ENCODE results near the gene POLR2F.
A peak's percentile ranks its signal among the peaks of the same experiment; 100 is the strongest.

POLR2F gene

GRCh38 chr22:37998543-37998942 is 45.0 kb downstream of the POLR2F start:
- CTCF ChIA-PET, result interaction anchor here (1.6 kb wide), 1 partner anchor 33 kb away, joined by 5 read pairs; no protein-coding TSS in a partner anchor
- POLR2A ChIA-PET, result no interaction called here
- Histone ChIP-seq H3K4me1 (ENCODE audit: control insufficient read depth, insufficient read depth, low read length) (peaks cover 5% of the 10 kb centered on the region), H3K36me3 (ENCODE audit: control insufficient read depth in 2 of 2, insufficient read depth in 1 of 2, low read length in 2 of 2) (no peaks in the 10 kb centered on the region), H3K4me3 (ENCODE audit: low read depth, low read length) (no peak overlapping the region), H3K9me3 (ENCODE audit: control insufficient read depth, insufficient read depth, low read depth, low read length) (no peaks in the 10 kb centered on the region), H3K27ac (ENCODE audit: extremely low read depth, low read depth, low read length) (no peak overlapping the region)
- TF ChIP-seq TCF7L2 (IDR thresholded peaks at IDR 0.05; ENCODE audit: borderline replicate concordance, low read depth, low read length) (no peak), ZSCAN30 (tag by site-specific recombination; IDR thresholded peaks at IDR 0.05) (no peak), ZNF792 (tag by site-specific recombination; IDR thresholded peaks at IDR 0.05) (no peak), ZNF202 (tag by site-specific recombination; IDR thresholded peaks at IDR 0.05; ENCODE audit: borderline replicate concordance) (no peak), ZNF561 (tag by site-specific recombination; IDR thresholded peaks at IDR 0.05; ENCODE audit: borderline replicate concordance) (no peak), ZBTB20 (tag by site-specific recombination; IDR thresholded peaks at IDR 0.05) (no peak), ZNF174 (tag by site-specific recombination; IDR thresholded peaks at IDR 0.05) (no peak), ZNF112 (tag by site-specific recombination; IDR thresholded peaks at IDR 0.05) (no peak), ZNF214 (tag by site-specific recombination; IDR thresholded peaks at IDR 0.05; ENCODE audit: borderline replicate concordance) (no peak)

GRCh38 chr22:37999236-37999635 is 45.7 kb downstream of the POLR2F start:
- peaks cover 5% of the 10 kb centered on the region for H3K4me1 ChIP-seq (ENCODE audit: control insufficient read depth, insufficient read depth, low read length)
- TF ChIP-seq KLF1 (tag by site-specific recombination; IDR thresholded peaks at IDR 0.05) (peak; percentile 40; the same call in 1 of the 2 replicates), ZNF138 (tag by site-specific recombination; IDR thresholded peaks at IDR 0.05; ENCODE audit: borderline replicate concordance) (no peak)
- POLR2A ChIA-PET, result interaction anchor here (1.6 kb wide), 1 partner anchor 46 kb away, joined by 4 read pairs; the partner anchor contains the start of genes C22orf23 and POLR2F
- no peak overlapping the region for H3K4me3 ChIP-seq (ENCODE audit: low read depth, low read length)
- H3K27ac ChIP-seq (ENCODE audit: extremely low read depth, low read depth, low read length), result no peak overlapping the region; the same call in 1 of the 2 replicates
- CTCF ChIA-PET, result interaction anchor here (1.0 to 1.3 kb wide), 2 partner anchors 44 to 53 kb away, joined by 4 to 5 read pairs; no protein-coding TSS in a partner anchor
- H3K36me3 ChIP-seq (ENCODE audit: control insufficient read depth in 2 of 2, insufficient read depth in 1 of 2, low read length in 2 of 2), result no peaks in the 10 kb centered on the region
- no peaks in the 10 kb centered on the region for H3K9me3 ChIP-seq (ENCODE audit: control insufficient read depth, insufficient read depth, low read depth, low read length)

GRCh38 chr22:37999640-38000272 is 46.3 kb downstream of the POLR2F start:
- Histone ChIP-seq H3K27ac (ENCODE audit: extremely low read depth, low read depth, low read length) (no peak overlapping the region; the same call in 1 of the 2 replicates), H3K4me3 (ENCODE audit: low read depth, low read length) (no peak overlapping the region), H3K36me3 (ENCODE audit: control insufficient read depth in 2 of 2, insufficient read depth in 1 of 2, low read length in 2 of 2) (no peaks in the 10 kb centered on the region), H3K9me3 (ENCODE audit: control insufficient read depth, insufficient read depth, low read depth, low read length) (no peaks in the 10 kb centered on the region), H3K4me1 (ENCODE audit: control insufficient read depth, insufficient read depth, low read length) (peaks cover 5% of the 10 kb centered on the region)
- ChIA-PET POLR2A (interaction anchor here (1.6 kb wide), 1 partner anchor 46 kb away, joined by 4 read pairs; the partner anchor contains the start of genes C22orf23 and POLR2F), CTCF (interaction anchor here (0.7 to 1.3 kb wide), 7 partner anchors 11 to 182 kb away, joined by 3 to 5 read pairs (median 4); no protein-coding TSS in a partner anchor)
- TF ChIP-seq ZFP37 (tag by site-specific recombination; IDR thresholded peaks at IDR 0.05) (no peak), ZNF2 (tag by site-specific recombination; IDR thresholded peaks at IDR 0.05) (no peak; the same call in 1 of the 2 replicates), ZNF335 (tag by site-specific recombination; conservative IDR thresholded peaks at IDR 0.05) (peak; percentile 53; the same call in 1 of the 2 replicates), ZNF214 (tag by site-specific recombination; IDR thresholded peaks at IDR 0.05; ENCODE audit: borderline replicate concordance) (no peak), ELK4 (IDR thresholded peaks at IDR 0.05; ENCODE audit: borderline replicate concordance, low read depth, low read length) (no peak), CTCF (tag by site-specific recombination; IDR thresholded peaks at IDR 0.05) (no peak), INSM2 (tag by site-specific recombination; IDR thresholded peaks at IDR 0.05) (no peak), ZBTB17 (tag by site-specific recombination; IDR thresholded peaks at IDR 0.05) (peak; percentile 50; the same call in 1 of the 2 replicates), KLF16 (tag by site-specific recombination; IDR thresholded peaks at IDR 0.05) (no peak), ZNF26 (tag by site-specific recombination; IDR thresholded peaks at IDR 0.05) (no peak), GFI1B (tag by site-specific recombination; IDR thresholded peaks at IDR 0.05) (no peak), ZBTB7A (tag by site-specific recombination; IDR thresholded peaks at IDR 0.05; ENCODE audit: low read depth) (no peak), ZBTB48 (tag by site-specific recombination; IDR thresholded peaks at IDR 0.05) (no peak), ZNF501 (tag by site-specific recombination; IDR thresholded peaks at IDR 0.05) (no peak), ZNF629 (tag by site-specific recombination; IDR thresholded peaks at IDR 0.05) (peak; percentile 92), ZNF621 (tag by site-specific recombination; IDR thresholded peaks at IDR 0.05) (no peak)
